Activated naive CD4-positive, alpha-beta T cell treated with anti-CD3 and anti-CD28 coated beads, Interleukin-2, amount 10 ng/mL, durations not matched to agents 7 days and 5 days (primary cell): ENCODE measurements around the gene PDCD4.

ENCODE experiments used
- CTCF ChIA-PET: fragments of 350-600 bp; sonication (Branson Sonifier 250); formaldehyde crosslinking; loops from one replicate; lab custom pipeline; 2021; ENCODE audit warnings: antibody characterized with exemption; lab: Charles Lee
- DNase-seq: peaks from one replicate; pipeline ENCODE4 v3.0.0-alpha.2; 2020
- H3K27ac Mint-ChIP-seq: one replicate; pipeline ENCODE4 v1.8.0; 2021; ENCODE audit warnings: mild to moderate bottlenecking, moderate library complexity, mixed read lengths
- H3K27me3 Mint-ChIP-seq: one replicate; pipeline ENCODE4 v1.8.0; 2021; ENCODE audit warnings: mild to moderate bottlenecking, mixed read lengths
- H3K36me3 Mint-ChIP-seq: one replicate; pipeline ENCODE4 v1.8.0; 2021; ENCODE audit warnings: mixed read lengths
- H3K4me1 Mint-ChIP-seq: one replicate; pipeline ENCODE4 v1.8.0; 2021; ENCODE audit warnings: mixed read lengths
- H3K4me3 Mint-ChIP-seq: one replicate; pipeline ENCODE4 v1.8.0; 2021; ENCODE audit warnings: mild to moderate bottlenecking, moderate library complexity, mixed read lengths
- H3K9me3 Mint-ChIP-seq: one replicate; pipeline ENCODE4 v1.8.0; 2021; ENCODE audit warnings: mixed read lengths

Gene PDCD4

GRCh38 chr10:110916554-110917346, 45.0 kb downstream of the PDCD4 start:
- CTCF ChIA-PET, result interaction anchor here (0.6 to 2.8 kb wide), 4 partner anchors 10 to 170 kb away, joined by 3 to 10 read pairs (median 6); no protein-coding TSS in a partner anchor
- peaks cover 27% of the 10 kb centered on the region for H3K4me1 Mint-ChIP-seq
- DNase-seq, result no peak
- no peak overlapping the region for H3K4me3 Mint-ChIP-seq
- H3K36me3 Mint-ChIP-seq, result peaks cover 7% of the 10 kb centered on the region
- H3K9me3 Mint-ChIP-seq, result no peaks in the 10 kb centered on the region
- no peaks in the 10 kb centered on the region for H3K27me3 Mint-ChIP-seq
- H3K27ac Mint-ChIP-seq, result no peak overlapping the region

GRCh38 chr10:110918269-110918642, 46.5 kb downstream of the PDCD4 start:
- peak overlapping the region; percentile 98 for H3K27ac Mint-ChIP-seq
- H3K4me1 Mint-ChIP-seq, result peaks cover 34% of the 10 kb centered on the region
- H3K4me3 Mint-ChIP-seq, result peak overlapping the region; percentile 91
- DNase-seq, result peak; percentile 93
- CTCF ChIA-PET, result interaction anchor here (0.9 to 2.8 kb wide), 6 partner anchors 15 to 172 kb away, joined by 3 to 10 read pairs (median 6); no protein-coding TSS in a partner anchor
- no peaks in the 10 kb centered on the region for H3K27me3 Mint-ChIP-seq
- no peaks in the 10 kb centered on the region for H3K9me3 Mint-ChIP-seq
- H3K36me3 Mint-ChIP-seq, result peaks cover 6% of the 10 kb centered on the region

GRCh38 chr10:110918643-110919348, 47.1 kb downstream of the PDCD4 start, which contains the start of gene BBIP1:
Gene BBIP1, minus strand, starts transcription at chr10:110919180. Its CDS starts 1,023 bp downstream, at chr10:110918157.
- peaks cover 38% of the 10 kb centered on the region for H3K4me1 Mint-ChIP-seq
- H3K27ac Mint-ChIP-seq, result peak within 1 kb of the TSS; percentile 98
- CTCF ChIA-PET, result interaction anchor here (0.9 to 2.8 kb wide), 6 partner anchors 16 to 172 kb away, joined by 3 to 10 read pairs (median 6); no protein-coding TSS in a partner anchor

GRCh38 chr10:110919349-110919931, 47.7 kb downstream of the PDCD4 start, which contains the start of gene SHOC2:
Gene SHOC2, plus strand, starts transcription at chr10:110919604. Its CDS starts 44,755 bp downstream, at chr10:110964359.
- Mint-ChIP-seq H3K27me3 (no peaks in the 10 kb centered on the region), H3K9me3 (no peaks in the 10 kb centered on the region), H3K36me3 (peaks cover 7% of the 10 kb centered on the region), H3K4me1 (peaks cover 42% of the 10 kb centered on the region), H3K27ac (peak within 1 kb of the TSS; percentile 98), H3K4me3 (peak within 1 kb of the TSS; percentile 91)
- DNase-seq, result peak; percentile 99
- CTCF ChIA-PET, result interaction anchor here (1.5 to 1.7 kb wide), 2 partner anchors 26 to 115 kb away, joined by 5 to 8 read pairs; no protein-coding TSS in a partner anchor

More at GRCh38 chr10:110918643-110919348, 47.1 kb downstream of the PDCD4 start, which contains the start of gene BBIP1:
- DNase-seq, result no peak
- no peaks in the 10 kb centered on the region for H3K9me3 Mint-ChIP-seq
- no peaks in the 10 kb centered on the region for H3K27me3 Mint-ChIP-seq
- H3K4me3 Mint-ChIP-seq, result peak within 1 kb of the TSS; percentile 91
- peaks cover 6% of the 10 kb centered on the region for H3K36me3 Mint-ChIP-seq

- H3K27me3 Mint-ChIP-seq, result no peaks in the 10 kb centered on the region
- peak overlapping the region; percentile 89 for H3K27ac Mint-ChIP-seq
- H3K36me3 Mint-ChIP-seq, result peaks cover 7% of the 10 kb centered on the region
- H3K4me1 Mint-ChIP-seq, result peaks cover 42% of the 10 kb centered on the region
- no peaks in the 10 kb centered on the region for H3K9me3 Mint-ChIP-seq
- CTCF ChIA-PET, result no interaction called here
- peak overlapping the region; percentile 91 for H3K4me3 Mint-ChIP-seq
- peak; percentile 31 for DNase-seq
These were observed 48.5 kb downstream of the PDCD4 start for GRCh38 chr10:110919971-110920881.

GRCh38 chr10:110923856-110924493, 52.2 kb downstream of the PDCD4 start:
- H3K36me3 Mint-ChIP-seq, result peaks cover 3% of the 10 kb centered on the region
- no peak overlapping the region for H3K27ac Mint-ChIP-seq
- DNase-seq, result no peak
- H3K4me1 Mint-ChIP-seq, result peaks cover 33% of the 10 kb centered on the region
- CTCF ChIA-PET, result no interaction called here
- no peaks in the 10 kb centered on the region for H3K9me3 Mint-ChIP-seq
- no peaks in the 10 kb centered on the region for H3K27me3 Mint-ChIP-seq
- no peak overlapping the region for H3K4me3 Mint-ChIP-seq

GRCh38 chr10:110927461-110927860, 55.7 kb downstream of the PDCD4 start:
- DNase-seq, result no peak
- H3K9me3 Mint-ChIP-seq, result no peaks in the 10 kb centered on the region
- H3K4me1 Mint-ChIP-seq, result peaks cover 22% of the 10 kb centered on the region
- CTCF ChIA-PET, result interaction anchor here (1.5 kb wide), 1 partner anchor 11 kb away, joined by 4 read pairs; no protein-coding TSS in a partner anchor
- H3K36me3 Mint-ChIP-seq, result peaks cover 4% of the 10 kb centered on the region
- no peak overlapping the region for H3K27ac Mint-ChIP-seq
- H3K27me3 Mint-ChIP-seq, result no peaks in the 10 kb centered on the region
- no peak overlapping the region for H3K4me3 Mint-ChIP-seq

- peaks cover 1% of the 10 kb centered on the region for H3K36me3 Mint-ChIP-seq
- peaks cover 5% of the 10 kb centered on the region for H3K4me1 Mint-ChIP-seq
- no peak overlapping the region for H3K4me3 Mint-ChIP-seq
- DNase-seq, result no peak
- no peaks in the 10 kb centered on the region for H3K27me3 Mint-ChIP-seq
- no peaks in the 10 kb centered on the region for H3K9me3 Mint-ChIP-seq
- CTCF ChIA-PET, result no interaction called here
- no peak overlapping the region for H3K27ac Mint-ChIP-seq
These were observed 60.1 kb downstream of the PDCD4 start for GRCh38 chr10:110931769-110932381.

GRCh38 chr10:110932505-110933180, 60.9 kb downstream of the PDCD4 start:
- CTCF ChIA-PET, result interaction anchor here (0.7 kb wide), 1 partner anchor 321 kb away, joined by 3 read pairs; no protein-coding TSS in a partner anchor
- Mint-ChIP-seq H3K9me3 (no peaks in the 10 kb centered on the region), H3K27ac (no peak overlapping the region), H3K4me3 (no peak overlapping the region), H3K27me3 (no peaks in the 10 kb centered on the region), H3K4me1 (peaks cover 3% of the 10 kb centered on the region), H3K36me3 (peaks cover 2% of the 10 kb centered on the region)
- DNase-seq, result no peak

GRCh38 chr10:110936757-110937156, 65.0 kb downstream of the PDCD4 start:
- CTCF ChIA-PET, result no interaction called here
- Mint-ChIP-seq H3K36me3 (peaks cover 8% of the 10 kb centered on the region), H3K27ac (no peak overlapping the region), H3K4me1 (no peaks in the 10 kb centered on the region), H3K27me3 (no peaks in the 10 kb centered on the region), H3K9me3 (no peaks in the 10 kb centered on the region), H3K4me3 (no peak overlapping the region)
- no peak for DNase-seq

- Mint-ChIP-seq H3K9me3 (peaks cover 6% of the 10 kb centered on the region), H3K4me3 (no peak overlapping the region), H3K27ac (no peak overlapping the region), H3K27me3 (no peaks in the 10 kb centered on the region), H3K4me1 (no peaks in the 10 kb centered on the region), H3K36me3 (peaks cover 26% of the 10 kb centered on the region)
- CTCF ChIA-PET, result no interaction called here
- DNase-seq, result no peak
These were observed 67.7 kb downstream of the PDCD4 start for GRCh38 chr10:110939419-110939818.
